HuH-7.5 (cell line): ENCODE measurements around the gene DPEP2.
"Not testable (repeated sequence)": the region's sequence is repeated elsewhere in the genome, so short reads cannot be mapped to it uniquely, and the experiment has no call there.

Experiments used
- DNase-seq: peaks from one replicate; pipeline ENCODE4 v3.0.0; 2011; ENCODE audit warnings: low spot score

The DPEP2 gene

DNA sequence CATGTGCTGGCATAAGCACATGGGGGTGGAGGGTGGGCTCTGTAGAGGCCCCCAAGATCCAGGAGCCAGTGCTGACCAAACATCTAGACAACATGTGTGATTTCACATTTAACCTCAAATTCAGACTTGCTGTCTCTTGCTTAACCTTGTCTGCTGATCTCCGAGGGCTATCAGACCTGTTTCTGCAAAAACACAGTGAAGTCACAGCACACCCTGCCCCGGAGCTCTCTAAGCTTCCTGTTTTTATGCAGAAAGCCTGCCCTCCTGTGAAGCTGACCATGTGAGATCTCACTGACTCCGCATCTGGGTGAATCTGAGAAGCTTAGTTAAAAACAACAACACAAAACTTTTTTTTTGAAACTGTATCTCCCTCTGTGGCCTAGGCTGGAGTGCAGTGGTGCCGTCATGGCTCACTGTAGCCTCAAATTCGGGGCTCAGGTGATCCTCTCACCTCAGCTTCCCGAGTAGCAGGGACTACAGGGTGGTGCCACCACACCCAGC lies 6.6 kb upstream of the DPEP2 start:
- no peak for DNase-seq

DNA sequence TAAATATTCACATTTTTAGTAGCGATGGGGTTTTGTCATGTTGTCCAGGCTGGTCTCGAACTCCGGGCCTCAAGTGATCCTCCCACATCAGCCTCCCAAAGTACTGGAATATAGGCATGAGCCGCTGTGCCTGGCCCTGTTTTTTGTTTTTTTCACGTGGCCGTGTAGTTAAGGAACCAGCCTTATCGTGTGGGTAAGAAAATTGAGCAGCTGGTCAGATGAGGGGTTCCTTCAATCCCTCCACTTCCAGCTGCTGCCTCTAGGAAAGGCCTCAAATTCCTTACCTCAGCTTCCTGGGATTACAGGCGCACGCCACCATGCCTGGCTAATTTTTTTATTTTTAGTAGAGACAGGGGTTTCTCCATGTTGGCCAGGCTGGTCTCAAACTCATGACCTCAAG lies 5.9 kb upstream of the DPEP2 start:
- DNase-seq: no peak

DNA sequence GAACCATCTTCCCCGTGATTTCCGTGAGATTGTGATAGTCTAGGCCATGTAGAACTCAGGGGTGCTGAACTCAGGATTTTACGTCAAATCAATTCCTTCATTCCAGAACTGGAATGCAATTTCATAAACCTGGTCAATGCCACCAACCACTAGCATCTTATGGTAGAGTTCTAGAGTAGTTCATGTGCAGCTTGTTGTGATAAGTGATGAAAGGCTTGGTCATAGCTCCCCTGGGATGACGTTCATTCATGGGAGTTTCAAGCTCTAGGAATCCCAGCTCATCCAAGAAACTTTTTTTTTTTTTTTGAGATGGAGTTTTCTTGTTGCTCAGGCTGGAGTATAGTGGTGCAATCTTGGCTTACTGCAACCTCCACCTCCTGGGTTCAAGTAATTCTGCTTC lies 3.7 kb upstream of the DPEP2 start:
- DNase-seq: no peak

DNA sequence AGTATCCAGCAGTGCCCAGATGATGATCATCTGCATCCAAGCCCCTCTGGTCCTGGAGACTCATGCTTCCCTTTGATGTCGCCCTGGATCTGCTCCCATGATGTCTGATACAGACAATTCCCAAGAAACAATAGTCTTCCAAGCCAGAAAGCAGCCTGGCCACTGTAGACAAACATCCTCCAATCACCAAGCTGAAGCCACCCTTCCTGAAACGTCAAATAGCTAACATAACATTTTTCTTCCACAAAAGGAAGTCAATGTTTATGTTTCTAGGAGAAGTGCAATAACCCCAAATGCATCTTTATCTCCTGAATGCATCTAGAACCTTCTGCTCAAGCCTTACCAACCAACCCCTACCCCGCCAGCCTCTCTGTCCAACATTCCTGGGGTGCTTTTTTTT lies 1.2 kb upstream of the DPEP2 start:
- DNase-seq: no peak

DNA sequence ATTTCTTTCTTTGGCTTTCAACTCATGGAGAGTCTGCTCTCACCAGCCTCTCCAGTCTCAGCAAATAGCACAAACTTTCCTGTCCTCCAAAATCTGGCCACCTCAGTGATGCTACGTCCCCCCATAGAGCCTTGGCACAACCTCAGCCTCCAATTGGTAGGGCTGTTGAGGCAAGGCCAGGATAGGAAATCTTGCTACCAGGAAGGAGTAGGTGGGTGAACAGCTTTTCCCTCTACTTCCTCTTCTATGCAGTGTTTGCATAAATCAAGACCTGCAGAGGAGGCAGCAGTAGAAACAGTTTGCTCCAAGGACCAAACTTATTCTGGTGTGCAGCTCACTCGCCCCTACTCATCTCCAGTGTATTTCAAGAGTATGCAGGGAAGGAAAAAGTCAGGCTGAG lies 701 bp upstream of the DPEP2 start:
- no peak for DNase-seq

DNA sequence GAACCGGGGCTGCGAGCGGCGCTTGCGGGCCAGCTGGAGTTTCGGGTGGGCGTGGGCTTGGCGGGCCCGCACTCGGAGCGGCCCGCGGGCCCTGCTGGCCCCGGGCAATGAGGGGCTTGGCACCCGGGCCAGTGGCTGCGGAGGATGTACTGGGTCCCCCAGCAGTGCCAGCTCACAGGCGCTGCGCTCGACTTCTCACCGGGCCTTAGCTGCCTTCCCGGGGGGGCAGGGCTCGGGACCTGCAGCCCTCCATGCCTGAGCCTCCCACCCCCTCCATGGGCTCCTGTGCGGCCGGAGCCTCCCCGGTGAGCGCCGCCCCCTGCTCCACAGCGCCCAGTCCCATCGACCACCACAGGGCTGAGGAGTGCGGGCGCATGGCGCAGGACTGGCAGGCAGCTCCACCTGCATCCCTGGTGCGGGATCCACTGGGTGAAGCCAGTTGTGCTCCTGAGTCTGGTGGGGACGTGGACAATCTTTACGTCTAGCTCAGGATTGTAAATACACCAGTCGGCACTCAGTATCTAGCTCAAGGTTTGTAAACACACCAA lies 979 bp downstream of the DPEP2 start:
- DNase-seq: not testable (repeated sequence)

DNA sequence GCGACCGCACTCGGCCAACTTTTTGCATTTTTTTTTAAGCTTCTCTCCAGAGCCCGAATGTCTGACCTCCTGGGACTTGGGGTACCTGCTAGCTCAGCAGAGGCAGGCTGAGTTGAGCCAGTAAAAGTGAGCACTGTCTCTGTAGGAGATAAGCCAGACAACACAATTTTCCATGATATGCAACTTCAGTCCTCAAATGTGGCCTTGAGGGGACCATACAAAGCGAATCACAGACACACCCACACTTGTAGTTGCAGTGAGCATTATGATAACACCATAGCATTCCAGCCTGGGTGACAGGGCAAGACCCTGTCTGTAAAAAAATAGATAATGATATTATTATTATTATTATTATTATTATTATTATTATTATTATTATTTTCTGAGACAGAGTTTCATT lies 2.6 kb downstream of the DPEP2 start:
- DNase-seq: no peak

DNA sequence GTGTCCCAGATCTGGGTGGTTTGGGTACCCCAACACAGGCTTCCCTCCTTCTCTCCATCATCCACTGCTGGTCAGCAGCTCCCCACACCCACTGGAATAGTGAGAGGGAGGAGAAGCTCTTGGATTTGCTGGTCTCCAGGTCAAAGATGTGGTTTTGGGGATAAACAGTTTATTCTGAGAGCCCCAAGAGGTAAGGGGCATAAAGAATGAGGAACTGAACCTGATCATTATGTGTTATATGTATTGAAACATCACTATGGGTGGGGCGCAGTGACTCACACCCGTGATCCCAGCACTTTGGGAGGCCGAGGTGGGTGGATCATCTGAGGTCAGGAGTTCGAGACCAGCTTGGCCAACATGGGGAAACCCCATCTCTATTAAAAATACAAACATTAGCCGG lies 3.9 kb downstream of the DPEP2 start:
- no peak for DNase-seq

DNA sequence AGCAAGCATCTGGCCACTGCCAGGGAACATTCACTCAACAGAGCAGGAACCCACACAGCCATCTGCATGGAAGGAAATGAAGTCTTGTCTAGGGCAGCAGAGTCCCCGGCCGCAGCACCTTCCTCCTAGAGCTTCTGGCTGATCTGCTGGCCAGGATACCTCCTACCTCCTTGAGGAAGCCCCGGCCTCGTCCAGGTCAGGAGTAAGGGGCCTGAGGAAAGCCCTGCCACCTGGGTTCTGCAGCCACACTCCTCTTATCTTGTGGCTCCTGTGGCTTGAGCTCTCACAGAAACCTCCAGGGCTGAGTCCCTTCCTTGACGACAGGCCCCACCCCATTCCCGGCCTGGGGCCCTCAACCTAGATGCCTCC lies 5.3 kb downstream of the DPEP2 start:
- DNase-seq: not testable (repeated sequence)

DNA sequence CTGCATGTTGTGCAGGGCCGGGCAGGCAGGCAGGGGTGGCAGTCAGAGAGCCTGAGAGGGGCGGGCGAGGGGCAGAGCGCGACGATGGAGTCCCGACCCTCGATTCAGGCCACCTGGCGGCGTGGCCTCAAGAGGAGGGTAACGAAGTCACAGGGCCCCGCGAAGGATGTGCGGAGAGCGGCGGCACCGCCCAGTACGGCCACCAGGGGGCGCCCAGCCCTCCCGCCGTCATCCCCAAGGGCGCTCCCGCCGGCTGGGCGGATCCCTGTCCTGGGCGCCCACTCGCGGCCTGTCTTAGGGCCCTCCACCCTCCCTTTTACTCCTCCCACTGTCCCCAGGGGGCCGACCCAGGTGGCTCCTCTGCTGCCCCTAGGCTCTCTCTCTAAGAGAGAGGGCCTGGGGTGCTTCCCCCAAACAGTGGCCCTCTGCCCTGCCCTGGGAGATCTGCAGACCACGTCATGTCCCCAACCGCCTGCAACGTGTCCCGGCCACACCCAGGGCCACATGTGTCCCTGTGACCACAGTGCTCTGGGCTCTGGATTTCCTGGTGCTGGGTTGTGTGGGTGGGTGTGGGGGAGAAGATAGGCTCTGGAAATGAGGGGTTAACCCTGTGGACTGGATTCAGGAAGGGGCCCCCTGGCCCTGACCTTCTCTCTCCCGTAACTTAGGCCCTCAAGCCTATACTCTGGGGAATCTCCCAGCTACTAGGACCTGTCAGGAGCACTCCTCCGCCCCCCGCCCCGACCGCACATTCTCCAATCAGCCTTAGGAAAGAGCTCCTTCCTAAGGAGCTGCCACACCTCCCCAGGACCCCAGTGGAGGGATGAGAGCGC lies 5.9 kb downstream of the DPEP2 start:
- peak; percentile 90 for DNase-seq

DNA sequence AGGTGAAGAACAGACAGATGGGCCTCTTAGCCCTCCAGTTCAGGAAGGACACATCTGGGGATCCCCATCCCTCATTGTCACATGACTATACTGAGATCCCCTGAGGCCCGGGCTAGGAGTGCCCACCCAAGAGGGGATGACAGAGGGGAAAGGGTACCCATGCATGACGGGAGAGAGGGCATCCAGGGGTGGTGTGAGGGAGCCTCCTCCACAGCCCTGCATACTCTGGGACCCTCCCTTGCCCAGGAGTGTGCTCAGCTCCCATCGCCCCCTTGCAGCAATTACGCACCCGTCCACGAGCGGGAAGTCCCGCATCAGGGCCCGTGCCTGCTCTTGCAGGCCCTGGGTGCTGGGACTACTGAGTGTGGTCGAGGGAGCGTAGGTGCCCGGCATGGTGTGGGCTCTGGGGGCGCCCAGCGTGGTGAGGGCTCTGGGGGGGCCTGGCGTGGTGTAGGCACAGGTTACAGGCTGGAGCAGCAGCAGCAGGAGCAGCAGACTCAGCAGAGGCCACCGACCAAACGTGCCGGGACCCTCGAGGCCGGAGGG lies 6.5 kb downstream of the DPEP2 start:
- DNase-seq: no peak

DNA sequence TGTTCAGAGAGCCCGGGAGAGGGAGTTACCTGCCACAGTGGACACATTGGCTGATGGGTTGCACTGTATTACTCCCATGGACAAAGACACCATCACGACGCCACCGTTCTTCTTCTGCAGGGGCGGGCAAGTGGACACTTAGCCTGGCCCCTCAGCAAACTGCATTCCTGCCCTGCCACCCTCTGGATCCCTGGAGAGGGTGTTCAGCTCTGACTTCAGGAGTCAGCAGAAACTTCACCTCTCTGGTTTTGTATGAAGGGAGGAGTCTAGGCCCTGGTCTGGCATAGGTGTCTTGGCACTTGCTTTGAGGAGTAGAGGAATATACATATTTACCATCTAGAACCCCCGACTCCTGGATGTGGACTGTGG lies 9.3 kb downstream of the DPEP2 start:
- DNase-seq: no peak

DNA sequence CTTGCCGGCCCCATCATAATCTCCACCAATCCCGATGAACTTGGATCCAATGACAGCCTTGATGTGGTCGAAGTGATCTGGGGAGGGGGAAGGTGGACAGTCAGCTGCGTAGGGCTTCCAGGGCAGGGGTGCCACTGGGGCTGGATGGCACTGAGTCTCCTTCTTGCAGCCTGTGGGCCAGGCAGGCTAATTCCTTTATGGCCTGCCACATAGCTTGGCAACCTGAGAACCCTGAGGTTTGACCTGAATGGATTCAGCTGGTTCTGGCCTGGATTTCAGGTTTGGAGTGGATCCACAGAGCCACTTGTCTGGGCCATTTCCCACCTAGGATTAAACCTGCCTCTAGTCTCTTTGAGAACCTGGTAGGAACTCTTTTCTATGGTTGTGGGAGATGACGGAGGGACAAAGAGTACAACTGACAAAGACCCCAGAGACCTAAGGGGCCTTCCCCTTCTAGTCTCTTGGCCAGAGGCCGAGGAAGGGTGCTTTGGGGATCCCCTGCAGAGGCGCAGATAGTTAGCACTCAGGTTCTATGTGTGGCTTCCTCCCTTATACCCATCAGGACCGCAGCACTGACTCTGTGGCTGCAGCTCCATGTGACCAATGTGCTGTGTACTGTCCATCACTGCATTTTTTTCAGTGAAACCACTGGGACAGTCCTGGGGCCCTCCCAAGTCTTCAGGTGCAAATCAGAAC lies 9.8 kb downstream of the DPEP2 start:
- no peak for DNase-seq

DNA sequence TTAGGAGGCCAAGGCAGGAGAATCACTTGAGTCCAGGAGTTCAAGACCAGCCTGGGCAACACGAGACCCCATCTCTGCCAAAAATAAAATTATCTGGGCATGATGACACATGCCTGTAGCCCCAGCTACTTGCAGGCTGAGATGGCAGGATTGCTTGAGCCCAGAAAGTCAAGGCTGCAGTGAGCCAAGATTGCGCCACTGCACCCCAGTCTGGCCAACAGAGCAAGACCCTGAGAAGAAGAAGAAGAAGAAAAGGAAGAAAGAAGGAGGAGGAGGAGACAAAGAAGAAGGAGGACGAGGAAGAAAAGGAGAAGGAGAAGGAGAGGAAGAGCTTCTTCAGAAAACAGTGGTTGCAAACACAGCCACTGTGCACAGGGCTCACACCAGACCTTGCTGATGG lies 10.6 kb downstream of the DPEP2 start:
- no peak for DNase-seq

DNA sequence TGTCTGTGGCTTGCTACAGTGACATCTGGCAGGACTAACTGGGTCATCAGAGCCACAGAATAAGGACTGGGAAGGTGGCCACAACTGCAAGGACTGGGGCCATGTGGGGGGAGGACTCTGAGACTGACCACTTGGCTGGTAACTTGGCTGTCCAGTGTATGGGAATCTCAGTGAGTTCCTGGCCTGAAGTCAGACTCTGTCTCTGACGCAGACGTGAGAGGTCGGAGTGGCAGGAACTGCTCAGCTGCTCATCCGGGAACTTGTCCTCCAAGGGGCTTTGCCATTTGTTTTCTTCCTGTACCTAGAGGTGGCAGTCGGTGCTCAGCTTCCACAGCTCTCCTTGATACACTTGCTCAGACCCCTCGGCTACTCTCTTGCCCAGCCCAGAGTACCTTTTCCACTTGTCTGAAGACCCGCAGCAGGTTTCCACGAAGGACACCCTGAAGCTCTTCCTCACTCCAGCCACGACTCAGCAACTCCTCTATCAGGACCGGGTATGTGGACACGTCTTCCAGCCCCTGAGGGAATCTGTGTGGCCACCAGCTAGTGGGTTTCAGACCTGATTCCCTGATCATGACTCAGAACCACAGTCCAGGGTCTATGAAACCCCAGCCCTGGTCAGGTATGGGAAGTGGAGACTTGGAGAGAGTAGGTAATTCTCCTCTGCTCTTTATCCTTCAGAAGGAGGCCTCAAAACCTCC lies 11.7 kb downstream of the DPEP2 start:
- no peak for DNase-seq

DNA sequence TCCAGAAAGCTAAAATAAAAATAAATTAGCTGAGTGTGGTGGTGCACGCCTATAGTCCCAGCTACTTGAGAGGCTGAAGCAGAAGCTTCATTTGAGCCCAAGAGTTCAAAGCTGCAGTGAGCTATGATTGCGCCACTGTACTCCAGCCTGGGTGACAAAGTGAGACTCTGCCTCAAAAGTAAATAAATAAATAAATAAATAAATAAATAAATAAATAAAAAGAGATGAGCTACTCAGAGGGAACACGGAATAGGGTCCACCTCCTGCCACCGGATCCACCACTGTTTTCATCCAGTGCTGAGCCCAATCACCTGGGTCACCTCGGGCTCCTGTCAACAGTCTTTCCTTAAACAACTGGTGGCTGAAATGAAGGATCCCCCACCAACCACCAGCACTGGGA lies 12.3 kb downstream of the DPEP2 start:
- no peak for DNase-seq

DNA sequence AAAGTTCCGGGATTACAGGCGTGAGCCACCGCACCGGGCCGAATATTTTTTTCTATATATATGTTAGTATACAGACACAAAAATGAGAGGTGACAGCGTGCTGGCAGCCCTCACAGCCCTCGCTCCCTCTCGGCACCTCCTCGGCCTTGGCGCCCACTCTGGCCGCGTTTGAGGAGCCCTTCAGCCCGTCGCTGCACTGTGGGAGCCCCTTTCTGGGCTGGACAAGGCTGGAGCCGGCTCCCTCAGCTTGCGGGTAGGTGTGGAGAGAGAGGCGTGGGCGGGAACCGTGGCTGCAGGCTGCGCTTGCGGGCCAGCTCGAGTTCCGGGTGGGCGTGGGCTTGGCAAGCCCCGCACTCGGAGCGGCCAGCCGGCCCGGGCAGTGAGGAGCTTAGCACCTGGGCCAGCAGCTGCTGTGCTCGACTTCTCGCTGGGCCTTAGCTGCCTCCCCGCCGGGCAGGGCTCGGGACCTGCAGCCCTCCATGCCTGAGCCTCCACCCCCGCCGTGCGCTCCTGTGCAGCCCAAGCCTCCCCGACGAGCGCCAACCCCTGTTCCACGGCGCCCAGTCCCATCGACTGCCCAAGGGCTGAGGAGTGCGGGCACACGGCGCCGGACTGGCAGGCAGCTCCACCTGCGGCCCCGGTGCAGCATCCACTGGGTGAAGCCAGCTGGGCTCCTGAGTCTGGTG lies 17.1 kb downstream of the DPEP2 start:
- DNase-seq: no peak

DNA sequence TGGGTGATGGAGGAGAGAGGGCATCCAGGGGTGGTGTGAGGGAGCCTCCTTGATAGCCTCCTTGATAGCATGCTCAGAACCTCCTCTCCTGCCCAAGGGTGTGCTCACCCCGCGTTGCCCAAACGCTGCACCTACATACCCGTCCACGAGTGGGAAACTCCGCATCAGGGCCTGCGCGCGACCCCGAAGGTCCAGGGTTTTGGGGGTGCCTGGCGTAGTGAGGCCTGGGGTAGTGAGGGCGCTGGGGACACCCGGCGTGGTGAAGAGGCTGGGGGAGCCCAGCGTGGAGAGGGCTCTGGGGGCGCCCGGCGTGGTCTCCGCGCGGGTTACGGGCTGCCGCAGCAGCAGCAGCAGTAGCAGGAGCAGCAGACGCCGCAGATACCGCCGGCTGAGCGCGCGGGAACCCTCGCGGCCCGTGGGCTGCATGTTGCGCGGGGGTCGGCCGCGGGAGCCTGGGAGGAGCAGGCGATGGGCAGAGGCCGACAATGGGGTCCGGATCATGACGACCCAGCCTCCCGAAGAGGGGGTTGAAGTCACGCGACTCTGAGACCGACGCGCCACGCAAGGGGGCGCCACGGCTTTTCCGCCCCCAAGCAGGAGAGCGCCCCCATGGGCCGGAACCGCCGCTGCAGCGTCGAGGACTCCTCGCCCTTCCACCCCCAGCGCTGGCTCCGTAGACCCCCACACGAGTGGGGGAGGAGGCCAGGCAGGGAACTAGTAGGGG lies 19.2 kb downstream of the DPEP2 start, which contains the start of gene DPEP3:
Gene DPEP3 (minus strand): TSS at position 545 of the 724 bp plus-strand sequence. CDS start 119 bp downstream, at position 426.
- DNase-seq: no peak

DNA sequence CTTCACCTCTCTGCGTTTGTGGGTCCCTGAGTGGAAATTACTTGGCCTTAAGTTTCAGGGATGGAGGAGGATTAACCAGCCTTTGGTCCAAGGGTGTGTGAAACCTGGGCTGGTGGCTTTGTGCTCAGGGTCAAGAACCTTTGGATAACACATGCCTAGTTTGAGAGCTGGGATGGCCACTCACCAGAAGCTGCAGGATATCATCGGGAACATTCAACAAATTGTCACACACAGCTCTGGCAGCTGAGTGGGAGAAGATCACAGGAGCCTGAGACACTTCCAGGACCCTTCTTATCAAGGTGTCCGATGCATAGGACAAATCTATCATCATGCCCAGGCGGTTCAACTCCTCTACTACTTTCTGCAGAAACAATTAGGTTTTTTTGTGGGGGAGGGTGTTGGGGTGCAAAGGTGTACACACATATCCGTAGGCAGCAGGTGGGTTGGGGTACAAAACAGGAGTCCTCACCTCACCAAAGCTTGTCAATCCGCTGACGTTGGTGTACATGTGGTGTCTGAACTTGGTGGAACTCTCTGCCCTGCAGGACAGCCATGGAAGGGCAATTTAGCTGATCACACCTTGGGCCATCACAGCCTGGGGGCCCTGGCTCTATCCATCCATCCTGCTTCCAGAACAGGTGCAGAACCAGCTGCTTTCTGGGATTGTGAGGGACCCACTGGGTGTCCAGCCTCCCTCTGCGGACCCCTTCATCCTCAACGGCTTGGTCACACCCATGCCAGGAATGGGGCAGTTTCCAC lies 21.6 kb downstream of the DPEP2 start:
- no peak for DNase-seq

DNA sequence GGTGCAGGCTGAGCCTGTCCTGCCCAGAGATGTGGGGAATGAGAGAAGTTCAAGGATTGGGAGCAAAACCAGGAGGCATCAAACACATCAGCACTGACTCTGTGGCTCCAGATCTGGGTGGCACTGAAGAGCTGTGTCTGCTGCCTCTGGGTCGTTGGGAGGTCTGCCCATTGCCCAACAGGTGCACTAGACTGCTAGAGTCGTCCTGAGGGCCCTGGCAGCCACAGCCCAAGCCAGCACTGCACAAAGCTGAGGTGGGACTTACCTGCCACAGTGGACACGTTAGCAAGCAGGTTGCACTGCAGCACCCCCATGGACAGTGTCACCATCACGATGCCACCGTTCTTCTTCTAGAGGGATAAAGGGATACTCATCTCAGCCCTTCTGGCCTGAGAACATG lies 22.3 kb downstream of the DPEP2 start:
- DNase-seq: no peak
